ENCODE results near the gene FSCN2. TPM values are rescaled to one million over a fixed set of nuclear protein-coding genes. Genes with fewer than 3 reads are reported as not detected.

Gene FSCN2
- total RNA-seq, 1 experiment from 2014 or later, result 0.31 TPM

DNA sequence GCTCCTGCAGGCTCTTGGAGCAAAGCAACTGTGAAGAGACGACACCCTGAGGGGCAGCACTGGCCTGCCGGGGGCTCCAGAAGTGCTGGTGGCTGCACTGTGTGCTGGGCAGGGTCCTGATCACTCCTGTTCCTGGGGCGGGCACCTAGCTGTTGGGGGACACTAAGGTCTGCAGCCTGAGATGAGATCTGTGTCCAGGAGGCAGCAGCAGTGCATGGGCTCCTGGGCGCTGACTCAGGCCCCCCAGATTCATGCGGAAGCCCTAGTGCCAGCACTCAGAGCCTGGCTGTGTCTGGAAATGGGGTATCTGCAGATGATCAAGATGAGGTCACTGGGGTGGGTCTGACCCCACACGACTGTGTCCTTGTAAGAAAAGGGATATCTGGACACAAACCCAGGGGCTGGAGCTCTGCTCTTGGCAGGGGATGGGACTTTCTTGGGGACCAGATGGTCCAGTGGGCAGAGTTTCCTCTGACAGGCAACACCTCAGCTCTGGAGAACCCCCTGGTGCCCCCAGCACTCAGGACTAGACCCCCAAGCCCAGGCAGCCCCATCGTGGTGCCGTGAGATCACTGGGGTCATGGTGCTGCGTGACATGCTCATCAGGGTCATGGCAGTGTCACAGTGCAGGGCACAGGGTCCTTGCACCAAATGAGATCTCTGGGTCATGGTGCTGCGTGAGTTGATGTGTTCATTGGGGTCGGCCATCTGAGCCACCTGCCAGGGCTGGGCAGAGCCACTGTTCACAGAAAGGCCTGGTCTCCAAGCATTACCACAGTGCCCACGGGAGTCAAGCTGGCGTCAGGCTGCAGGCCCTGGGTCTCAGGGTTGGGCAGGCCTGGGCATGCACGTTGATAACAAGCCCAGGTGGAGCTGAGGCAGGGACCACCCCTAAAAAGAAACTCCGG lies 14.5 kb downstream of the FSCN2 start (continued):
- TF ChIP-seq, protein P1, sequence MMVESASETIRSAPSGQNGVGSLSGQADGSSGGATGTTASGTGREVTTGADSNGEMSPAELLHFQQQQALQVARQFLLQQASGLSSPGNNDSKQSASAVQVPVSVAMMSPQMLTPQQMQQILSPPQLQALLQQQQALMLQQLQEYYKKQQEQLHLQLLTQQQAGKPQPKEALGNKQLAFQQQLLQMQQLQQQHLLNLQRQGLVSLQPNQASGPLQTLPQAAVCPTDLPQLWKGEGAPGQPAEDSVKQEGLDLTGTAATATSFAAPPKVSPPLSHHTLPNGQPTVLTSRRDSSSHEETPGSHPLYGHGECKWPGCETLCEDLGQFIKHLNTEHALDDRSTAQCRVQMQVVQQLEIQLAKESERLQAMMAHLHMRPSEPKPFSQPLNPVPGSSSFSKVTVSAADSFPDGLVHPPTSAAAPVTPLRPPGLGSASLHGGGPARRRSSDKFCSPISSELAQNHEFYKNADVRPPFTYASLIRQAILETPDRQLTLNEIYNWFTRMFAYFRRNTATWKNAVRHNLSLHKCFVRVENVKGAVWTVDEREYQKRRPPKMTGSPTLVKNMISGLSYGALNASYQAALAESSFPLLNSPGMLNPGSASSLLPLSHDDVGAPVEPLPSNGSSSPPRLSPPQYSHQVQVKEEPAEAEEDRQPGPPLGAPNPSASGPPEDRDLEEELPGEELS (CRISPR knock-in tag; IDR thresholded peaks at IDR 0.05), result no peak
- TF ChIP-seq ETV6 (CRISPR knock-in tag; IDR thresholded peaks at IDR 0.05) (no peak), PRRX2 (CRISPR knock-in tag; IDR thresholded peaks at IDR 0.05) (no peak), CREM (CRISPR knock-in tag; IDR thresholded peaks at IDR 0.05) (no peak), OVOL2 (CRISPR knock-in tag; IDR thresholded peaks at IDR 0.05; ENCODE audit: borderline replicate concordance) (no peak), RELA (CRISPR knock-in tag; IDR thresholded peaks at IDR 0.05; ENCODE audit: borderline replicate concordance) (no peak), CBFB (CRISPR knock-in tag; IDR thresholded peaks at IDR 0.05; ENCODE audit: low read depth) (no peak), ZNF219 (CRISPR knock-in tag; IDR thresholded peaks at IDR 0.05; ENCODE audit: borderline replicate concordance) (no peak), ZNF396 (CRISPR knock-in tag; IDR thresholded peaks at IDR 0.05; ENCODE audit: borderline replicate concordance) (no peak)
- TF ChIP-seq, protein P2, sequence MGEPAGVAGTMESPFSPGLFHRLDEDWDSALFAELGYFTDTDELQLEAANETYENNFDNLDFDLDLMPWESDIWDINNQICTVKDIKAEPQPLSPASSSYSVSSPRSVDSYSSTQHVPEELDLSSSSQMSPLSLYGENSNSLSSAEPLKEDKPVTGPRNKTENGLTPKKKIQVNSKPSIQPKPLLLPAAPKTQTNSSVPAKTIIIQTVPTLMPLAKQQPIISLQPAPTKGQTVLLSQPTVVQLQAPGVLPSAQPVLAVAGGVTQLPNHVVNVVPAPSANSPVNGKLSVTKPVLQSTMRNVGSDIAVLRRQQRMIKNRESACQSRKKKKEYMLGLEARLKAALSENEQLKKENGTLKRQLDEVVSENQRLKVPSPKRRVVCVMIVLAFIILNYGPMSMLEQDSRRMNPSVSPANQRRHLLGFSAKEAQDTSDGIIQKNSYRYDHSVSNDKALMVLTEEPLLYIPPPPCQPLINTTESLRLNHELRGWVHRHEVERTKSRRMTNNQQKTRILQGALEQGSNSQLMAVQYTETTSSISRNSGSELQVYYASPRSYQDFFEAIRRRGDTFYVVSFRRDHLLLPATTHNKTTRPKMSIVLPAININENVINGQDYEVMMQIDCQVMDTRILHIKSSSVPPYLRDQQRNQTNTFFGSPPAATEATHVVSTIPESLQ (CRISPR knock-in tag; IDR thresholded peaks at IDR 0.05), result no peak
- TF ChIP-seq, protein P3, sequence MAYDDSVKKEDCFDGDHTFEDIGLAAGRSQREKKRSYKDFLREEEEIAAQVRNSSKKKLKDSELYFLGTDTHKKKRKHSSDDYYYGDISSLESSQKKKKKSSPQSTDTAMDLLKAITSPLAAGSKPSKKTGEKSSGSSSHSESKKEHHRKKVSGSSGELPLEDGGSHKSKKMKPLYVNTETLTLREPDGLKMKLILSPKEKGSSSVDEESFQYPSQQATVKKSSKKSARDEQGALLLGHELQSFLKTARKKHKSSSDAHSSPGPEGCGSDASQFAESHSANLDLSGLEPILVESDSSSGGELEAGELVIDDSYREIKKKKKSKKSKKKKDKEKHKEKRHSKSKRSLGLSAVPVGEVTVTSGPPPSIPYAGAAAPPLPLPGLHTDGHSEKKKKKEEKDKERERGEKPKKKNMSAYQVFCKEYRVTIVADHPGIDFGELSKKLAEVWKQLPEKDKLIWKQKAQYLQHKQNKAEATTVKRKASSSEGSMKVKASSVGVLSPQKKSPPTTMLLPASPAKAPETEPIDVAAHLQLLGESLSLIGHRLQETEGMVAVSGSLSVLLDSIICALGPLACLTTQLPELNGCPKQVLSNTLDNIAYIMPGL (CRISPR knock-in tag; IDR thresholded peaks at IDR 0.05), result no peak
- TF ChIP-seq, protein P4, sequence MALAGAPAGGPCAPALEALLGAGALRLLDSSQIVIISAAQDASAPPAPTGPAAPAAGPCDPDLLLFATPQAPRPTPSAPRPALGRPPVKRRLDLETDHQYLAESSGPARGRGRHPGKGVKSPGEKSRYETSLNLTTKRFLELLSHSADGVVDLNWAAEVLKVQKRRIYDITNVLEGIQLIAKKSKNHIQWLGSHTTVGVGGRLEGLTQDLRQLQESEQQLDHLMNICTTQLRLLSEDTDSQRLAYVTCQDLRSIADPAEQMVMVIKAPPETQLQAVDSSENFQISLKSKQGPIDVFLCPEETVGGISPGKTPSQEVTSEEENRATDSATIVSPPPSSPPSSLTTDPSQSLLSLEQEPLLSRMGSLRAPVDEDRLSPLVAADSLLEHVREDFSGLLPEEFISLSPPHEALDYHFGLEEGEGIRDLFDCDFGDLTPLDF (CRISPR knock-in tag; IDR thresholded peaks at IDR 0.05), result no peak
- TF ChIP-seq, protein P5, sequence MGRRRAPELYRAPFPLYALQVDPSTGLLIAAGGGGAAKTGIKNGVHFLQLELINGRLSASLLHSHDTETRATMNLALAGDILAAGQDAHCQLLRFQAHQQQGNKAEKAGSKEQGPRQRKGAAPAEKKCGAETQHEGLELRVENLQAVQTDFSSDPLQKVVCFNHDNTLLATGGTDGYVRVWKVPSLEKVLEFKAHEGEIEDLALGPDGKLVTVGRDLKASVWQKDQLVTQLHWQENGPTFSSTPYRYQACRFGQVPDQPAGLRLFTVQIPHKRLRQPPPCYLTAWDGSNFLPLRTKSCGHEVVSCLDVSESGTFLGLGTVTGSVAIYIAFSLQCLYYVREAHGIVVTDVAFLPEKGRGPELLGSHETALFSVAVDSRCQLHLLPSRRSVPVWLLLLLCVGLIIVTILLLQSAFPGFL (CRISPR knock-in tag; IDR thresholded peaks at IDR 0.05; ENCODE audit: borderline replicate concordance), result no peak

DNA sequence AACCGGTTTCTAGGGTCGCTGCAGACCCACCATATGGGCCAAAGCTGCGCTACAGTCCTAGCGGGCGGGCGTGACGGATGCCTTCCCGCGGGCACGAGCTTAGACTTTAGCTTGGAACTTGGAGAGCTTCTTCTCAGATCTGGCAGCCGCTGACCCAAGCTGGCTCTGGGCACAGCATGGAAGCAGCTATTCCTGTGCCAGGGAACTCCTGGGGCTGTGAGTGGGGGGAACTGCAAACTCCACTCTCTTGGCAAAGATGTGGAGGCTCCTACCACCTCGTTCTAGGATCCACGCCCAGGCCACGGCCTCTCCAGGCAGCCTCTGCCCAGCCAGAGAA lies 15.1 kb downstream of the FSCN2 start:
- H3K27ac Mint-ChIP-seq, result no peak overlapping the region
- H3K36me3 Mint-ChIP-seq, result peaks cover 6% of the 10 kb centered on the region; the same call in 1 of the 2 replicates
- H3K4me3 Mint-ChIP-seq, result no peak overlapping the region
- no peaks in the 10 kb centered on the region for H3K9me3 Mint-ChIP-seq
- ChIA-PET CTCF (interaction anchor here (1.4 kb wide), 1 partner anchor 20 kb away, joined by 3 read pairs; no protein-coding TSS in a partner anchor), POLR2A (no interaction called here)
- DNase-seq (ENCODE audit: low spot score), result no peak
- no peaks in the 10 kb centered on the region for H3K27me3 Mint-ChIP-seq (ENCODE audit: low read depth)
- no peak for ATAC-seq
- no peaks in the 10 kb centered on the region for H3K4me1 Mint-ChIP-seq
- TF ChIP-seq NR1H2 (CRISPR knock-in tag; IDR thresholded peaks at IDR 0.05) (no peak), CBFB (CRISPR knock-in tag; IDR thresholded peaks at IDR 0.05; ENCODE audit: low read depth) (no peak), ZNF232 (CRISPR knock-in tag; IDR thresholded peaks at IDR 0.05) (no peak), ZBTB21 (CRISPR knock-in tag; IDR thresholded peaks at IDR 0.05; ENCODE audit: borderline replicate concordance) (no peak)
- TF ChIP-seq, protein P5 (CRISPR knock-in tag; IDR thresholded peaks at IDR 0.05; ENCODE audit: borderline replicate concordance), result no peak
- TF ChIP-seq, protein P6, sequence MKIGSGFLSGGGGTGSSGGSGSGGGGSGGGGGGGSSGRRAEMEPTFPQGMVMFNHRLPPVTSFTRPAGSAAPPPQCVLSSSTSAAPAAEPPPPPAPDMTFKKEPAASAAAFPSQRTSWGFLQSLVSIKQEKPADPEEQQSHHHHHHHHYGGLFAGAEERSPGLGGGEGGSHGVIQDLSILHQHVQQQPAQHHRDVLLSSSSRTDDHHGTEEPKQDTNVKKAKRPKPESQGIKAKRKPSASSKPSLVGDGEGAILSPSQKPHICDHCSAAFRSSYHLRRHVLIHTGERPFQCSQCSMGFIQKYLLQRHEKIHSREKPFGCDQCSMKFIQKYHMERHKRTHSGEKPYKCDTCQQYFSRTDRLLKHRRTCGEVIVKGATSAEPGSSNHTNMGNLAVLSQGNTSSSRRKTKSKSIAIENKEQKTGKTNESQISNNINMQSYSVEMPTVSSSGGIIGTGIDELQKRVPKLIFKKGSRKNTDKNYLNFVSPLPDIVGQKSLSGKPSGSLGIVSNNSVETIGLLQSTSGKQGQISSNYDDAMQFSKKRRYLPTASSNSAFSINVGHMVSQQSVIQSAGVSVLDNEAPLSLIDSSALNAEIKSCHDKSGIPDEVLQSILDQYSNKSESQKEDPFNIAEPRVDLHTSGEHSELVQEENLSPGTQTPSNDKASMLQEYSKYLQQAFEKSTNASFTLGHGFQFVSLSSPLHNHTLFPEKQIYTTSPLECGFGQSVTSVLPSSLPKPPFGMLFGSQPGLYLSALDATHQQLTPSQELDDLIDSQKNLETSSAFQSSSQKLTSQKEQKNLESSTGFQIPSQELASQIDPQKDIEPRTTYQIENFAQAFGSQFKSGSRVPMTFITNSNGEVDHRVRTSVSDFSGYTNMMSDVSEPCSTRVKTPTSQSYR (CRISPR knock-in tag; IDR thresholded peaks at IDR 0.05), result no peak
- TF ChIP-seq, protein P7, sequence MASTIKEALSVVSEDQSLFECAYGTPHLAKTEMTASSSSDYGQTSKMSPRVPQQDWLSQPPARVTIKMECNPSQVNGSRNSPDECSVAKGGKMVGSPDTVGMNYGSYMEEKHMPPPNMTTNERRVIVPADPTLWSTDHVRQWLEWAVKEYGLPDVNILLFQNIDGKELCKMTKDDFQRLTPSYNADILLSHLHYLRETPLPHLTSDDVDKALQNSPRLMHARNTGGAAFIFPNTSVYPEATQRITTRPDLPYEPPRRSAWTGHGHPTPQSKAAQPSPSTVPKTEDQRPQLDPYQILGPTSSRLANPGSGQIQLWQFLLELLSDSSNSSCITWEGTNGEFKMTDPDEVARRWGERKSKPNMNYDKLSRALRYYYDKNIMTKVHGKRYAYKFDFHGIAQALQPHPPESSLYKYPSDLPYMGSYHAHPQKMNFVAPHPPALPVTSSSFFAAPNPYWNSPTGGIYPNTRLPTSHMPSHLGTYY (CRISPR knock-in tag; IDR thresholded peaks at IDR 0.05), result no peak
